Liver (tissue), 3 donors: ENCODE measurements around the gene ZNRF2.
"Not testable (repeated sequence)": the region's sequence is repeated elsewhere in the genome, so short reads cannot be mapped to it uniquely, and the experiment has no call there.

Experiments used
- CTCF ChIP-seq: fragments of 150-350 bp; IDR thresholded peaks from 2 replicates; pipeline ENCODE4 v1.5.1; 2017; ENCODE audit warnings: improper control_type of control experiment, low read depth, low read length; ENCODE audit not compliant: missing input control
- FOXA1 ChIP-seq: IDR thresholded peaks from 2 replicates; pipeline ENCODE4 v1.6.1; 2016; ENCODE audit warnings: antibody characterized with exemption
- JUND ChIP-seq, 2 donors: IDR thresholded peaks; 2 replicates each; pipeline ENCODE4 v1.6.1; 2016; ENCODE audit warnings: antibody characterized with exemption in 2 of 2
- MAX ChIP-seq: IDR thresholded peaks from 2 replicates; pipeline ENCODE4 v1.6.1; 2016; ENCODE audit warnings: antibody characterized with exemption
- REST ChIP-seq: IDR thresholded peaks from 2 replicates; pipeline ENCODE4 v1.6.1; 2016; ENCODE audit warnings: antibody characterized with exemption, mild to moderate bottlenecking
- RXRA ChIP-seq, 2 donors: IDR thresholded peaks; 2 replicates each; pipeline ENCODE4 v1.6.1; 2017 to 2018; ENCODE audit warnings: antibody characterized with exemption in 2 of 2, mild to moderate bottlenecking in 1 of 2
- SP1 ChIP-seq: IDR thresholded peaks from 2 replicates; pipeline ENCODE4 v1.6.1; 2018; ENCODE audit warnings: antibody characterized with exemption, mild to moderate bottlenecking
- TAF1 ChIP-seq: conservative IDR thresholded peaks from 2 replicates; pipeline ENCODE4 v1.6.1; 2016; ENCODE audit warnings: antibody characterized with exemption, mild to moderate bottlenecking
- YY1 ChIP-seq: IDR thresholded peaks from 2 replicates; pipeline ENCODE4 v1.6.1; 2016; ENCODE audit warnings: antibody characterized with exemption, mild to moderate bottlenecking
- donor health status: healthy.
- donor health status: healthy.

GRCh38 chr7:30289634-30290033 lies 5.2 kb downstream of the ZNRF2 start:
- not testable (repeated sequence) for TF ChIP-seq CTCF; MAX; JUND (IDR thresholded peaks at IDR 0.05); REST; FOXA1; YY1; RXRA (IDR thresholded peaks at IDR 0.05); TAF1; SP1
